GM12864 (cell line): ENCODE results near the gene CPXM2.

ENCODE experiments used
- DNase-seq: peaks from one replicate; pipeline ENCODE4 v3.0.0-alpha.2; 2011; ENCODE audit warnings: low read depth
- H3K4me3 ChIP-seq: 2 replicates; pipeline ENCODE4 v1.5.1; 2011; ENCODE audit warnings: mild to moderate bottlenecking, low read depth, low read length, control low read depth
- TF ChIP-seq, protein P1 (sequence below): IDR thresholded peaks from 2 replicates; pipeline ENCODE4 v1.5.1; 2011; ENCODE audit warnings: low read depth, mild to moderate bottlenecking, moderate library complexity, low read length, control low read depth, inconsistent platforms; ENCODE audit errors: missing control alignments

Gene CPXM2

DNA sequence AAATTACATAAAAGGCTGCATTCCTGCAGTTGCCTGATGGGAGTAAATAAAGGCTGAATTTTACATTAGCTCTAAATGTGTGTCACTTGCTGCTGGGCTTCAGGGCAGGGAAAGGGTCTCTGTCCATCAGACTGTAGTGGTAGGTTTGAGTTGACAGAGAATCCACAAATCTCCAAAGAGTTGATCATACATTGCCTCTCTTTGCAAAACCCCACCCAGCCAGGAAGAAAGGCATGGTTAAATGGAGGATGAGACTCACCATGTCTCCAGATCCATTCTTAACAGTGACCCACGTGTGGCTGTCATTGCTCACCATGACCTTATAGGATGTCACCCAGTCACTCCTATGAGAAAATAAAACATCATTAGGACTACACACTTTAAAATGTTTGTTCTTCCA, 92.8 kb downstream of the CPXM2 start:
- no peak overlapping the region for H3K4me3 ChIP-seq
- TF ChIP-seq, protein P1, sequence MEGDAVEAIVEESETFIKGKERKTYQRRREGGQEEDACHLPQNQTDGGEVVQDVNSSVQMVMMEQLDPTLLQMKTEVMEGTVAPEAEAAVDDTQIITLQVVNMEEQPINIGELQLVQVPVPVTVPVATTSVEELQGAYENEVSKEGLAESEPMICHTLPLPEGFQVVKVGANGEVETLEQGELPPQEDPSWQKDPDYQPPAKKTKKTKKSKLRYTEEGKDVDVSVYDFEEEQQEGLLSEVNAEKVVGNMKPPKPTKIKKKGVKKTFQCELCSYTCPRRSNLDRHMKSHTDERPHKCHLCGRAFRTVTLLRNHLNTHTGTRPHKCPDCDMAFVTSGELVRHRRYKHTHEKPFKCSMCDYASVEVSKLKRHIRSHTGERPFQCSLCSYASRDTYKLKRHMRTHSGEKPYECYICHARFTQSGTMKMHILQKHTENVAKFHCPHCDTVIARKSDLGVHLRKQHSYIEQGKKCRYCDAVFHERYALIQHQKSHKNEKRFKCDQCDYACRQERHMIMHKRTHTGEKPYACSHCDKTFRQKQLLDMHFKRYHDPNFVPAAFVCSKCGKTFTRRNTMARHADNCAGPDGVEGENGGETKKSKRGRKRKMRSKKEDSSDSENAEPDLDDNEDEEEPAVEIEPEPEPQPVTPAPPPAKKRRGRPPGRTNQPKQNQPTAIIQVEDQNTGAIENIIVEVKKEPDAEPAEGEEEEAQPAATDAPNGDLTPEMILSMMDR, result no peak
- DNase-seq, result no peak

DNA sequence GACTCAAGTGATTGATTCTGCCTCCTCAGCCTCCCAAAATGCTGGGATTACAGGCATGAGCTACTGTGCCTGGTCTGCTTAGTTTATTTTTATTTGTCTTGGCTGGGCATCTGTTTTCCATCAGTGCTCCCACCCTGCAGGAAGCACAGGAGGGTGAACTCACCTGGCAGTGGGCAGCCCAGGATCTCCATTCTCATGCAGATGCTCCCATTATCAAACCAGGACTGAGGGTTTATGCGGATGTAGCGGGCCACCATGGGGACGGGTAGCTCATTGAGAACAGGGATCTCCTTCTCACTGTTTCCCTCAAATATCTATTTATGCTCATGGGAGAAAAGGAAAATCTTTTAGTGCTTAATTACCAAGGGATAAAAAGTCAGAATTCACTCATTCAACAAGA, 93.8 kb downstream of the CPXM2 start:
- no peak overlapping the region for H3K4me3 ChIP-seq
- DNase-seq, result no peak
- TF ChIP-seq, protein P1, result no peak

DNA sequence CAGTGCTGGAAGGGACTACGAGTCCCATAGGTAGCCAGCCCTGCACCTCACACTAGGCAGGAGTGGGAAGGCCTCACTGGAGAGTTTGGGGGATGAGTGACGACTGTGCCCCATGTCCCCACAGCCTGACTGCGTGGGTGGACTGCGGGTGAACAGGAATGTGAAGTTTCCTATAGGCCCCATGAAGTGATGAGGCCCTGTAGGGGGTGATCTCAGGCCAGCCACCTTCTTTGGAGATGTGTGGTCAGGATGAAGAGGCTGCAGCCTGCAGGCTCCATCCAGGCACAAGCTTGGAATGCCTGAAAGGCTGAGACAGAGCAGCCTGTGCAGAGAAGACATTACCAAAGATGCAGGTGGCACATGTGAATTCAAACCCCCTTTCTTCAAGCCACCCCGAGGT, 94.9 kb downstream of the CPXM2 start:
- no peak for DNase-seq
- TF ChIP-seq, protein P1, result no peak

DNA sequence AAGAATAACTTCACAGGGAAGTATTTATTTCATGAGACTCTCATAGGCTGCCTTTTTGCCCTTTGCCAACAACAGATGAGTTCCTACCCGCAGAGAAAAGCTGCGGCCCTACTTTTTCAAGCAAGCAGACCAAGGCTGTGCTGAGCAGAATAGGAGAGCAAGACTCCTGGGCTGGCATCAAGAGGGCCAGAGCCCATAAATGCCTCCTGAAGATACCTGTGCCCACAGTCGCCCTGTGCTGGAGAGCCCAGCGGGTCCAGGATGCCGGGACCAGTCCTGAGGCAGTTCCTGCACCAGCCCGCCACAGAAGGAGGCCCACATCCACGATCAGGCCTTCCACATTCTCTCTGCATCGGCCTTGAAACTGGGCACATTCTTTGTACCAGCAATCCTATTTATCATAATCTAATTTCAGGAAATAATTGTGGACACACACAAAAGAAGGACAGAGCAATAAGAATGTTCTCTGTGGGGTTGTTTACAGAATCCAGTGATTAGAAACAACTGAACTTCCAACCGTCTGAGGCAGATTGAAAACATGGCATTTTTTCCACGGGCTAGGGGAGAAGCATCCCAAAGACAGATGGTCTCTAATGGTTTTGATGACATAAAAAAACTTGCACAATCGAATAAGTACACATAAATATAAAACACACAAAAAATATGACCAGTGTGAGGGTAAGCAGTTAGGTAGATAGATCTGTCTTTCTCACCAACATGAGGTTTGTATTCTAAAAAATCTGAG, 95.6 kb downstream of the CPXM2 start:
- no peak for DNase-seq
- H3K4me3 ChIP-seq, result no peak overlapping the region
- TF ChIP-seq, protein P1, result no peak

More for the DNA sequence above, 94.9 kb downstream of the CPXM2 start:
- H3K4me3 ChIP-seq, result no peak overlapping the region

DNA sequence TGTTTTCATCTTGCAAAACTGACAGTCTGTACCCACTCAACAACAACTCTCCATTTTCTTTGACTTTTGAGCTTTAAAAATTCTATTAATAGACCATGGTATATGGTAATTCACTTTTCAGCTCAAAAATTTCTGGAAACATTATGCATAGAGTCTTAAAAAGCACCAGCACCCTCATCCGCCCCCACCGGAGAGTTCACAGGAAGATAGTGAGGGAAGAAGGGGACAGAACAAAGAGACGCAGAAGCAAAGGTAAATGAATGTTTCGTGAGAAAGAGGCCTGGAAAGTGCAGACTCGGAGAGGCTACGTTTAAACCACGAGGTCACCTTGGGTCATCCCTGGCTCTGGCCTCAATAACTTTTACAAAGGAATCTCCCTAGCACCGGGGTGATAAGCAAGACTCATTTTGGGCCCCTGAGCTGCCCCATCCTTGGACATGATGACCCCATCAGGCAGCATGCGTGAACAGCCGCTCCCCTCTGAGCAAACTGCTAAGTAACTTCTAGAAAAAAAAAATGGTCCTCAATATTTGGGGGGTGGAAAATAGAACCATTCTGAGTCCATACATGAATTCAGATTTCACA, 96.3 kb downstream of the CPXM2 start:
- no peak overlapping the region for H3K4me3 ChIP-seq
- TF ChIP-seq, protein P1, result no peak
- DNase-seq, result no peak

DNA sequence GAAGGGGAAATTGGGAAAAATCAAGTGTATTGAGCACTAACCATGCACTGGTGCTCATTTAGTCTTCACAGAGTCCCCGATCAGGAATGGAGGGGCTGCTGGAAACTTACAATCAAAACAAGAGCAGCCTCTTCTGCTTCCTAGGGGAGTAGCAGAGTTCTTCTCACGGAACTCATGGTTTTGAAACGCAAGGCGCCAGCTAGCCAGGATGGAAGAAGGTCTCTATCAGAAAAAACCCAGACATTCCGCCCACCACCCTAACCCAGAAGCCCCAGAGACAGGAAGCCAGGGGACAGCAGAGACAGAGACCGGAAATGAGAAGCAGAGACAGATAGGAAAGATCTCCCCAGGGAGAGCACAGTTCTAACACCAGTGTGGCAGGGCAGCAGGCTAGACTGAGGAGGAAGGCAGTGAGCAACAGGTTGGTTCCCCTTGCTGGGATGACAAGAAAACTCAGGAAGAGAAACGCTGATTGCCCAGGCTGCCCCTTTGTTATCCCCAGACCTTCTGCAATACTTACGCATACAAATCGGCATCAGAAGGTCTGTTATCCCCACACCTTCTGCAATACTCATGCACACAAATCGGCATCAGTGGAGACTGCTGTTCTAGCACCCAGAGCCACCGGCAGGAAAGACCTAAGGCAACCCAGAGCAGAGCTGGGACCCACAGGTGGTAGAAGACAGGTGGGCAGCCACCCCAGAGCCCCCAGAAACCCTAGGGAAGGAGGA, 99.2 kb downstream of the CPXM2 start:
- TF ChIP-seq, protein P1, result no peak
- no peak for DNase-seq

More for the DNA sequence above, 99.2 kb downstream of the CPXM2 start:
- H3K4me3 ChIP-seq, result no peak overlapping the region
